ENCODE data around the gene BHLHE23.

DNA sequence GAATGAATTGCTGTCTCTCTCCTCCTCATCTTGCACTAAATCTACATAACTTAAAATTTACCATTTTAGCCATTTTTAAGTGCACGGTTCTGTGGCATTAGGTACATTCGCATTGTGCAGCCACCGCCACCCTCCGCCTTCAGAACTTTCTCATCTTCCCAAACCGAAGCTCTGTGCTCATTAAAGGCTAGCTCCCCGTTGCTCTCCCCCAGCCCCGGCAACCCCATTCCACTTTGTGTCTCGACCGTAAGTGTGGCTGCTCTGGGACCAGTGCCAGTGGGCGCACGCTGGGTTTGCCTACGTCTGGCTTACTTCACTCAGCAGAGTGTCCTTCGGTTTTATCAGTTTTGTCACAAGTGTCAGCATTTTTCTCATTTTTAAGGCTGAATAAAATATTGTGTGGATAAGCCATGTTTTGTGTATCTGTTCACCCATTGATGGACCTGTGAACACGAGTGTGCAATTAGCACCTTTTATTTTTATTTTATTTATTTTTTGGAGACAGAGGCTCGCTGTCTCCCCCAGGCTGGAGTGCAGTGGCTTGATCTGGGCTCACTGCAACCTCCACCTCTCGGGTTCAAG is 37.5 kb downstream of the BHLHE23 start:
- TF ChIP-seq, protein P1, sequence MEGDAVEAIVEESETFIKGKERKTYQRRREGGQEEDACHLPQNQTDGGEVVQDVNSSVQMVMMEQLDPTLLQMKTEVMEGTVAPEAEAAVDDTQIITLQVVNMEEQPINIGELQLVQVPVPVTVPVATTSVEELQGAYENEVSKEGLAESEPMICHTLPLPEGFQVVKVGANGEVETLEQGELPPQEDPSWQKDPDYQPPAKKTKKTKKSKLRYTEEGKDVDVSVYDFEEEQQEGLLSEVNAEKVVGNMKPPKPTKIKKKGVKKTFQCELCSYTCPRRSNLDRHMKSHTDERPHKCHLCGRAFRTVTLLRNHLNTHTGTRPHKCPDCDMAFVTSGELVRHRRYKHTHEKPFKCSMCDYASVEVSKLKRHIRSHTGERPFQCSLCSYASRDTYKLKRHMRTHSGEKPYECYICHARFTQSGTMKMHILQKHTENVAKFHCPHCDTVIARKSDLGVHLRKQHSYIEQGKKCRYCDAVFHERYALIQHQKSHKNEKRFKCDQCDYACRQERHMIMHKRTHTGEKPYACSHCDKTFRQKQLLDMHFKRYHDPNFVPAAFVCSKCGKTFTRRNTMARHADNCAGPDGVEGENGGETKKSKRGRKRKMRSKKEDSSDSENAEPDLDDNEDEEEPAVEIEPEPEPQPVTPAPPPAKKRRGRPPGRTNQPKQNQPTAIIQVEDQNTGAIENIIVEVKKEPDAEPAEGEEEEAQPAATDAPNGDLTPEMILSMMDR (IDR thresholded peaks at IDR 0.05) = no peak
- TF ChIP-seq POLR2A (IDR thresholded peaks at IDR 0.05) = no peak

All from thyroid gland (tissue), 4 donors.